Measurements from ENCODE around the gene DLK2. TPM values are rescaled to one million over a fixed set of nuclear protein-coding genes. Genes with fewer than 3 reads are reported as not detected.

DLK2 gene
- total and polyA plus RNA-seq, 2 donors = 1.5 to 10.0 TPM

DNA sequence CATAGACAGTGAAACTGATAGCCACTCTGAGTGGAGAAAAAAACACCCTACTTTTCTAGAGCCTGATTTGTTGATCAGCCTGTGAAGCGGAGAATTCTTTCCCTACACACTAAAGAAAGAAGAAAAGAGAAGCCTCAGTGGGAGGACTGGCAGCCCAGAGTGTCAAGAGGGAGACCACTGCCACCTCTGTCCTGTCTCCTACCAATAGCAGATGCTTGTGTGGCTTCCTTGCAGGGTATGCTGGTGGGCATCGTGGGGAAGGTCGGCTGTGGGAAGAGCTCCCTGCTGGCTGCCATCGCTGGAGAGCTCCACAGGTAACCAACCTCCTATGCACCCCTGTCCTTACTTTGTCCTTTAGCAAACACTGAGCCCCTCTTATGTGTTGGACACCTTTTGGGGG lies 17.6 kb downstream of the DLK2 start:
- Histone ChIP-seq H3K9me3 (ENCODE audit: control insufficient read depth in 2 of 2, insufficient read depth in 1 of 2, low read length in 1 of 2) (no peaks in the 10 kb centered on the region), H3K36me3 (ENCODE audit: control insufficient read depth in 2 of 2, insufficient read depth in 2 of 2, low read length in 1 of 2) (peaks cover 11 to 46% of the 10 kb centered on the region in 2 donors), H3K27me3 (ENCODE audit: control insufficient read depth in 2 of 2, insufficient read depth in 1 of 2, low read length in 1 of 2) (no peaks in the 10 kb centered on the region), H3K27ac (ENCODE audit: low read depth in 1 of 2, low read length in 1 of 2) (peak overlapping the region in 1 of 2 donors; percentile 77), H3K4me3 (ENCODE audit: low read length in 2 of 2) (no peak overlapping the region), H3K4me1 (ENCODE audit: control insufficient read depth in 2 of 2, insufficient read depth in 2 of 2, low read length in 2 of 2) (peaks cover 2 to 6% of the 10 kb centered on the region in 2 donors)
- no peak for DNase-seq (ENCODE audit: low read depth in 6 of 9, low spot score in 9 of 9)
- WGBS = 71% methylated on average over 4 of the region's 4 CpGs

DNA sequence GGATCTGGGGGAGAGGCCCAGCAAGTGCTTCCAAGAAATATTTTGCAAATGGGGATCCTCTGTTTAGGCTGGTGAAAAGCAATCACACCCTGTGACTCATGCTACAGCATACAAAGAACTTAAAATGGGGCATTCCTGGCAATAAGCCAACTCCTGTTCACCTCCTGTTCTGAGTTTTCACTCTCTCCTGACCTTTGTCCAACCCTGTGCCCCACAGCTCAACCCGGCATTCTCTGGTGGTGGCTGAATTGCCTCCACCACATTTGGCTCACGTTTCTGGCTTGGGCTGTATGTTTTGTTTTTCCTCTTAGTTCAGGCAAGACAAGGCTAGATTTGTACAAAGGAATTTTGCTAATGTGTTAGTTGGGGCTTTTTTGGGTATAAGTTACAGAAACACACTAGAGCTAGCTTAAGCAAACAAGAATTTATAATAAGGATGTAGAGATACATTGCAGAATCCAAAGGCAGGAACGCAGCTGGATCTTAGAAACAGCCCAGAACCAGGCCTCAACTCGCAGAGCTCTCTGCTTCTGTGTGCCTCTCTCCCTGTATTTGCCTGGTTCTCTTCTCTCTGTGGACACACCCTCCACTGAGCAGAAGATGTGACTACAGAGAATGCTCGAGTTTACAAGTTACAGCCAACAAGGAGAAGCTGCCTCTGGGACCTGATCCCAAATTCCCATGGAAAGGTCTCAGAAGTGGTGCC lies 18.6 kb downstream of the DLK2 start:
- H3K9me3 ChIP-seq (ENCODE audit: control insufficient read depth in 2 of 2, insufficient read depth in 1 of 2, low read length in 1 of 2) = no peaks in the 10 kb centered on the region
- WGBS = 95% methylated on average over 5 of the region's 5 CpGs
- H3K4me1 ChIP-seq (ENCODE audit: control insufficient read depth in 2 of 2, insufficient read depth in 2 of 2, low read length in 2 of 2) = peaks cover 2 to 6% of the 10 kb centered on the region in 2 donors
- H3K27ac ChIP-seq (ENCODE audit: low read depth in 1 of 2, low read length in 1 of 2) = peak overlapping the region; percentile 43 to 77
- no peak overlapping the region for H3K4me3 ChIP-seq (ENCODE audit: low read length in 2 of 2)
- H3K36me3 ChIP-seq (ENCODE audit: control insufficient read depth in 2 of 2, insufficient read depth in 2 of 2, low read length in 1 of 2) = peaks cover 16 to 45% of the 10 kb centered on the region in 2 donors
- DNase-seq (ENCODE audit: low read depth in 6 of 9, low spot score in 9 of 9) = no peak
- no peaks in the 10 kb centered on the region for H3K27me3 ChIP-seq (ENCODE audit: control insufficient read depth in 2 of 2, insufficient read depth in 1 of 2, low read length in 1 of 2)

DNA sequence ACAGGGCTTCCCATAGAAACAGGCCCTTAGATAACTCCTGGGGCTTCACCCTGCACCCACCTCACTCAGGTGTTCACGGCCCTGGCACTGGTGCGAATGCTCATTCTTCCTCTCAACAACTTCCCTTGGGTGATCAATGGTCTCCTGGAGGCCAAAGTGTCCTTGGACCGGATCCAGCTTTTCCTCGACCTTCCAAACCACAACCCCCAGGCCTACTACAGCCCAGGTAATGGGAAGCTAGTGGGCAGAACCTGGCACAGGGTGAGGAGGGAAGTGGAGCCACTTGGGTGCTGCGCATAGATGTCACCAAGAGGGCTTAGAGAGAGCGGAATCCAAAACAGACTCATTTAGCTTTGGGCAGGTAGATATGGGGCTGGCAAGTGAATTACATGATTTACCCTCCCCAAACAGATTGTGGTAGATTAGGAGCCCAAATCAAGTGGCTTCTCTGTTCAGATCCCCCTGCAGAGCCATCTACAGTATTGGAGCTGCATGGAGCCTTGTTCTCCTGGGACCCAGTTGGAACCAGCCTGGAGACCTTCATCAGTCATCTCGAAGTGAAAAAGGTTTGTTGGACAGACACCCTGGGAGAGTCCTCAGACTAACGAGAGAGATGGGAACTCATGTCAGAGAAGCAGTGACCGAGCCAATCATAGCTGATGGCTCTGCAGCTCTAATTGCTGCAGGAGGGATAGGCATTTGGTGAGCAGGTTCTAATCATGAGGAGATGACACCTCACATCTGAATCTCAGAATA lies 19.5 kb downstream of the DLK2 start:
- no peaks in the 10 kb centered on the region for H3K9me3 ChIP-seq (ENCODE audit: control insufficient read depth in 2 of 2, insufficient read depth in 1 of 2, low read length in 1 of 2)
- no peak overlapping the region for H3K4me3 ChIP-seq (ENCODE audit: low read length in 2 of 2)
- no peak for DNase-seq (ENCODE audit: low read depth in 6 of 9, low spot score in 9 of 9)
- peaks cover 2 to 6% of the 10 kb centered on the region in 2 donors for H3K4me1 ChIP-seq (ENCODE audit: control insufficient read depth in 2 of 2, insufficient read depth in 2 of 2, low read length in 2 of 2)
- no peaks in the 10 kb centered on the region for H3K27me3 ChIP-seq (ENCODE audit: control insufficient read depth in 2 of 2, insufficient read depth in 1 of 2, low read length in 1 of 2)
- H3K36me3 ChIP-seq (ENCODE audit: control insufficient read depth in 2 of 2, insufficient read depth in 2 of 2, low read length in 1 of 2) = peaks cover 16 to 44% of the 10 kb centered on the region in 2 donors
- no peak overlapping the region for H3K27ac ChIP-seq (ENCODE audit: low read depth in 1 of 2, low read length in 1 of 2)
- 97% methylated on average over 9 of the region's 9 CpGs for WGBS

DNA sequence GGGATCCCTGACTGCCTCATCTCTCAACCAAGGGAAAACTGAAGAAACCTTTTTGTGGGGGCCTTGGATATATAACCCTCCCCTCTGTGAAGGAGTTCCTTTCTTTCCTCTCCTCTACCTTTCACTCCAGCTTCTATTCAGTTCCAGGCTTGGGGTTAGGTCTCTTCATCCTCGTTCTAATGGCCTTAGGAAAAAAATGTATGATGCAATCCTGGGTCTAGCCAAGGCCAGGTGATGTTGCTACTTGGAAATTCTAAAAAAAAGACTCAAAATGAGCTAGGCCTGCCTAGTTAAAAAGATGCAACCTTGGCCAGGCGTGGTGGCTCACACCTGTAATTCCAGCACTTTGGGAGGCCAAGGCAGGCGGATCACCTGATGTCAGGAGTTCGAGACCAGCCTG lies 20.4 kb downstream of the DLK2 start:
- Histone ChIP-seq H3K36me3 (ENCODE audit: control insufficient read depth in 2 of 2, insufficient read depth in 2 of 2, low read length in 1 of 2) (peaks cover 16 to 39% of the 10 kb centered on the region in 2 donors), H3K4me3 (ENCODE audit: low read length in 2 of 2) (no peak overlapping the region), H3K4me1 (ENCODE audit: control insufficient read depth in 2 of 2, insufficient read depth in 2 of 2, low read length in 2 of 2) (peaks cover 2 to 6% of the 10 kb centered on the region in 2 donors), H3K27me3 (ENCODE audit: control insufficient read depth in 2 of 2, insufficient read depth in 1 of 2, low read length in 1 of 2) (no peaks in the 10 kb centered on the region), H3K9me3 (ENCODE audit: control insufficient read depth in 2 of 2, insufficient read depth in 1 of 2, low read length in 1 of 2) (no peaks in the 10 kb centered on the region), H3K27ac (ENCODE audit: low read depth in 1 of 2, low read length in 1 of 2) (no peak overlapping the region)
- WGBS = 98% methylated on average over 4 of the region's 4 CpGs
- DNase-seq (ENCODE audit: low read depth in 6 of 9, low spot score in 9 of 9) = no peak

DNA sequence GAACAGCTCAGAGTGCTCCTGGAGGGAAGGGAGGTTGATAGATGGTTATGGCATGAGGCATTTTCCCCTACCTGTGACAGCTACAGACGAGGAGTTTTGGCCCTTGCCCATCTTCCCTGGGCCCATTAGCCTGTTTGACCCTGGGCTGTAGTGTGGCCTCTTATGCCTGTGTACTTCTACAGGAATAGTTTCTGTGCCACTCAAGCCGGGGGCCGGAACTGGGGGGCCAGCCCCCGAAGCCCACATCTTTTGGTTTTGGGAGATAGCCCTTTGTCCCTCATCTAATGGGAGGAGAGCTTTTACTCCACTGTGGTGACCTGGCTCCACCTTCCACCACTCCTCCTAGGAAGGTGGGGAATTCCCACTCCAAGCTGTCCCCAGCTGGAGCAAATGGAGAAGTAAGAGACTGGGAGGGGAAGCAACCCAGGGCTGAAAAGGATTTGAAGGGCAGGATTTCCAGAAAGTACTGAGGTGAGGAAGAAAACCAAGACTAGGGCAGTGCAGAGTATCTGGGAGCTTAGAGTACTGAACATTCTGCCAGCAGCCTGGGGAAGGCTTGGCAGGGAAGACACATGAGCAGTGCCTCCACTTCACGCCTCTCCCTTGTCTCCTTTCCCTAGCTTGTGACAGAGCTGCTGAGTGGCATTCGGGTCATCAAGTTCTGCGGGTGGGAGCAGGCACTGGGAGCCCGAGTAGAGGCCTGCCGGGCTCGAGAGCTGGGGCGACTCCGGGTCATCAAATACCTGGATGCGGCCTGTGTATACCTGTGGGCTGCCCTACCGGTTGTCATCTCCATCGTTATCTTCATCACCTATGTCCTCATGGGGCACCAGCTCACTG lies 21.1 kb downstream of the DLK2 start:
- DNase-seq (ENCODE audit: low read depth in 6 of 9, low spot score in 9 of 9) = no peak
- H3K9me3 ChIP-seq (ENCODE audit: control insufficient read depth in 2 of 2, insufficient read depth in 1 of 2, low read length in 1 of 2) = no peaks in the 10 kb centered on the region
- no peak overlapping the region for H3K4me3 ChIP-seq (ENCODE audit: low read length in 2 of 2)
- H3K27me3 ChIP-seq (ENCODE audit: control insufficient read depth in 2 of 2, insufficient read depth in 1 of 2, low read length in 1 of 2) = no peaks in the 10 kb centered on the region
- peaks cover 2 to 10% of the 10 kb centered on the region in 2 donors for H3K4me1 ChIP-seq (ENCODE audit: control insufficient read depth in 2 of 2, insufficient read depth in 2 of 2, low read length in 2 of 2)
- H3K36me3 ChIP-seq (ENCODE audit: control insufficient read depth in 2 of 2, insufficient read depth in 2 of 2, low read length in 1 of 2) = peaks cover 16 to 39% of the 10 kb centered on the region in 2 donors
- H3K27ac ChIP-seq (ENCODE audit: low read depth in 1 of 2, low read length in 1 of 2) = no peak overlapping the region
- WGBS = 91% methylated on average over 15 of the region's 15 CpGs

DNA sequence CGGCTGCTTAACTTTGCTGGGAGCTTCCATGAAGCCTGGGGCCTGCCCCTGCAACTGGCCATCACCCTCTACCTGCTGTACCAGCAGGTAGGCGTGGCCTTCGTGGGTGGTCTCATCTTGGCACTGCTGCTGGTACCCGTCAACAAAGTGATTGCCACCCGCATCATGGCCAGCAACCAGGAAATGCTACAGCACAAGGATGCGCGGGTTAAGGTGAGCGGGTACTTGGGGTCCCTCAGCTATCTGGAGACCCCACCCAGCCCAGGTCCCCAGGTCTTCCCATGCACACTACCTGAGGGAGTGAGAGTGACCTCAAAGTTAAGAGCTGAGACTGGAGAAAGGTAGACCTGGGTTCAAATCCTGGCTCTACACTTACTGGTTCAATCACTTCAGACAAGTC lies 22.2 kb downstream of the DLK2 start:
- peaks cover 16 to 30% of the 10 kb centered on the region in 2 donors for H3K36me3 ChIP-seq (ENCODE audit: control insufficient read depth in 2 of 2, insufficient read depth in 2 of 2, low read length in 1 of 2)
- 98% methylated on average over 8 of the region's 8 CpGs for WGBS

DNA sequence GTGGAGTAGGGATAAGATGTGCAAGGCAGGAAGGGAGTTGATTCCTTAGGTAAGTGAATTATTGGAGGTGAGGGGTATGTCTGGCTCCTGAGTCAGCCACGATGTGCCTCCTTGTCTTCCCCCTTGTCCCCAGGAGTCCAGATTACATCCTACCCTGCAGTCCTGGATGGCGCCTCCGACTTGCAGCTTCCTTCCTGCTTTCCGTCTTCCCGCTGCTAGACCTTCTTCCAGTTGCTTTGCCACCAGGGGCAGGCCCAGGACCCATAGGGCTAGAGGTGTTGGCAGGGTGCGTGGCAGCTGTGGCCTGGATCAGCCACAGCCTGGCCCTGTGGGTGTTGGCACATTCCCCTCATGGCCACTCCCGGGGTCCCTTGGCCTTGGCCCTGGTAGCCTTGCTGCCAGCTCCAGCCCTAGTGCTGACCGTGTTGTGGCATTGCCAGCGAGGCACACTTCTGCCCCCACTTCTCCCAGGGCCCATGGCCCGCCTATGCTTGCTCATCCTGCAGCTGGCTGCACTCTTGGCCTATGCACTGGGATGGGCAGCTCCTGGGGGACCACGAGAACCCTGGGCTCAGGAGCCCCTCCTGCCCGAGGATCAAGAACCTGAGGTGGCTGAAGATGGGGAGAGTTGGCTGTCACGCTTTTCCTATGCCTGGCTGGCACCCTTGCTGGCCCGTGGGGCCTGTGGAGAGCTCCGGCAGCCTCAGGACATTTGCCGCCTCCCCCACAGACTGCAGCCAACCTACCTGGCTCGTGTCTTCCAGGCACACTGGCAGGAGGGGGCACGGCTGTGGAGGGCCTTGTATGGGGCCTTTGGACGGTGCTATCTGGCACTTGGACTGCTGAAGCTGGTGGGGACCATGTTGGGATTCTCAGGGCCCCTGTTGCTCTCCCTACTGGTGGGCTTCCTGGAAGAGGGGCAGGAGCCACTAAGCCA lies 23.1 kb downstream of the DLK2 start:
- Histone ChIP-seq H3K4me3 (ENCODE audit: low read length in 2 of 2) (no peak overlapping the region), H3K4me1 (ENCODE audit: control insufficient read depth in 2 of 2, insufficient read depth in 2 of 2, low read length in 2 of 2) (peaks cover 12 to 14% of the 10 kb centered on the region in 2 donors), H3K36me3 (ENCODE audit: control insufficient read depth in 2 of 2, insufficient read depth in 2 of 2, low read length in 1 of 2) (peaks cover 16 to 26% of the 10 kb centered on the region in 2 donors), H3K27me3 (ENCODE audit: control insufficient read depth in 2 of 2, insufficient read depth in 1 of 2, low read length in 1 of 2) (no peaks in the 10 kb centered on the region), H3K27ac (ENCODE audit: low read depth in 1 of 2, low read length in 1 of 2) (no peak overlapping the region), H3K9me3 (ENCODE audit: control insufficient read depth in 2 of 2, insufficient read depth in 1 of 2, low read length in 1 of 2) (no peaks in the 10 kb centered on the region)
- 97% methylated on average over 19 of the region's 19 CpGs for WGBS
- DNase-seq (ENCODE audit: low read depth in 6 of 9, low spot score in 9 of 9) = no peak

More for the DNA sequence above, 22.2 kb downstream of the DLK2 start:
- DNase-seq (ENCODE audit: low read depth in 6 of 9, low spot score in 9 of 9) = no peak
- Histone ChIP-seq H3K9me3 (ENCODE audit: control insufficient read depth in 2 of 2, insufficient read depth in 1 of 2, low read length in 1 of 2) (no peaks in the 10 kb centered on the region), H3K27me3 (ENCODE audit: control insufficient read depth in 2 of 2, insufficient read depth in 1 of 2, low read length in 1 of 2) (no peaks in the 10 kb centered on the region), H3K4me3 (ENCODE audit: low read length in 2 of 2) (no peak overlapping the region), H3K27ac (ENCODE audit: low read depth in 1 of 2, low read length in 1 of 2) (no peak overlapping the region), H3K4me1 (ENCODE audit: control insufficient read depth in 2 of 2, insufficient read depth in 2 of 2, low read length in 2 of 2) (peaks cover 12 to 17% of the 10 kb centered on the region in 2 donors)

DNA sequence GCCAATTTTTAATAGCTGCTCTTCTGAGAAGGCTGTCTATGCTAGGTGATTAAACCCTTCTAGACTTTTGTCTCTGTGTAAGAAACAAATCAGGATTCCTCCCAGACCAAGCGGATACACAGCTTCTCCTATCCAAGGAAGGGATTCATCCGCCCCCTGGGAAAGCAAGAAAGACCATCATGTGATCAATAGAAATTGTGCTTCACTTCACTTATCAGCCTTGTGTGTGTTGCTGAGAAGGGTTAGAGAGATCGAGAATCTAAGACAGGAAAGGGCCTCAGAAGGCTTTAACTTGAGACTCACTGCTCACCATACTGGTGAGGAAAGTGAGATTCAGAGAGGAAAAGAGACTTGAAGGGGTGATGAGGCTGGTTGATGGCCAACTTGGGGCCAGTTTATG lies 26.5 kb downstream of the DLK2 start:
- WGBS = 94% methylated on average over 3 of the region's 3 CpGs
- H3K4me1 ChIP-seq (ENCODE audit: control insufficient read depth in 2 of 2, insufficient read depth in 2 of 2, low read length in 2 of 2) = peaks cover 10 to 20% of the 10 kb centered on the region in 2 donors
- no peaks in the 10 kb centered on the region for H3K27me3 ChIP-seq (ENCODE audit: control insufficient read depth in 2 of 2, insufficient read depth in 1 of 2, low read length in 1 of 2)
- peaks cover 12 to 15% of the 10 kb centered on the region in 2 donors for H3K36me3 ChIP-seq (ENCODE audit: control insufficient read depth in 2 of 2, insufficient read depth in 2 of 2, low read length in 1 of 2)
- DNase-seq (ENCODE audit: low read depth in 6 of 9, low spot score in 9 of 9) = no peak
- peak overlapping the region; percentile 57 to 82 for H3K4me3 ChIP-seq (ENCODE audit: low read length in 2 of 2)
- H3K27ac ChIP-seq (ENCODE audit: low read depth in 1 of 2, low read length in 1 of 2) = no peak overlapping the region
- no peaks in the 10 kb centered on the region for H3K9me3 ChIP-seq (ENCODE audit: control insufficient read depth in 2 of 2, insufficient read depth in 1 of 2, low read length in 1 of 2)

Measured in thymus (tissue), 11 donors.